Stomach smooth muscle (tissue), 2 donors: ENCODE measurements around the gene CATSPER3.

Experiments used
- H3K27ac ChIP-seq: one replicate; pipeline ENCODE4 v1.7.0; 2013; ENCODE audit warnings: mild to moderate bottlenecking, low read length, inconsistent platforms
- H3K27me3 ChIP-seq, 2 donors: one replicate each; pipeline ENCODE4 v1.7.0; 2013; ENCODE audit warnings: low read length in 2 of 2; ENCODE audit not compliant: insufficient read depth in 2 of 2, control insufficient read depth in 1 of 2
- H3K36me3 ChIP-seq, 2 donors: one replicate each; pipeline ENCODE4 v1.7.0; 2013; ENCODE audit warnings: low read length in 2 of 2; ENCODE audit not compliant: control insufficient read depth in 2 of 2, insufficient read depth in 2 of 2
- H3K4me1 ChIP-seq: one replicate; pipeline ENCODE4 v1.7.0; 2013; ENCODE audit warnings: low read length; ENCODE audit not compliant: control insufficient read depth, insufficient read depth
- H3K4me3 ChIP-seq, 2 donors: one replicate each; pipeline ENCODE4 v1.7.0; 2013; ENCODE audit warnings: low read length in 2 of 2
- H3K9ac ChIP-seq, 2 donors: one replicate each; pipeline ENCODE4 v1.7.0; 2013; ENCODE audit warnings: low read length in 2 of 2, mild to moderate bottlenecking in 1 of 2
- H3K9me3 ChIP-seq, 2 donors: one replicate each; pipeline ENCODE4 v1.7.0; 2013; ENCODE audit warnings: low read length in 2 of 2; ENCODE audit not compliant: control insufficient read depth in 2 of 2
- donor health status: healthy.
- donor health status: Pancreatic carcinoma.

Gene CATSPER3

GRCh38 chr5:134967607-134968006 lies at the start of gene CATSPER3:
Gene CATSPER3, plus strand, starts transcription at chr5:134967907. Its CDS starts 85 bp downstream, at chr5:134967992.
- Histone ChIP-seq H3K27me3 (no peaks in the 10 kb centered on the region), H3K4me3 (no peak within 1 kb of the TSS), H3K36me3 (peaks cover 5% of the 10 kb centered on the region in 2 donors)

DNA sequence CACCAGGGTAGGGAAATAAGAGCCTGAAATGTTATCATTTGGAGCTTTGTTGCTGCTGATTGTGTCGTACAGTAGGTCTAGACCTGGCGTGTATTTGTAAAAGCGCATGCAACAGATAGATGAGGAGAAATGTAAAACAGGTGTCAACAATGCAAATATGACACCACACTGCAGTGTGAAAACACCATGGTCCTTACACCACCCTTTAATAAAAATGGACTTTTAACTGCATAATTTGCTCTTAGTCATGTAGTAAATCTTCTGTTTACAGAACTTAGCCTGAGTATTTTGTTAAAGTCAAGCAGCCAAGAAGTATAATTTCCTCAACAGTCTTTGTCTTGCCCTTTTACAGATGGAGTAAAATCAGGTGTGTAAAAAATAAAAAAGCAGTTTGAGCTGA lies 48.8 kb upstream of the CATSPER3 start:
- Histone ChIP-seq H3K27ac (no peak overlapping the region), H3K9me3 (no peaks in the 10 kb centered on the region), H3K4me1 (no peaks in the 10 kb centered on the region), H3K9ac (no peak overlapping the region), H3K4me3 (no peak overlapping the region), H3K36me3 (peaks cover 11 to 12% of the 10 kb centered on the region in 2 donors), H3K27me3 (no peaks in the 10 kb centered on the region)

More at GRCh38 chr5:134967607-134968006, at the start of gene CATSPER3:
- H3K9ac ChIP-seq, result no peak within 1 kb of the TSS
- H3K9me3 ChIP-seq, result no peaks in the 10 kb centered on the region
- H3K27ac ChIP-seq, result no peak within 1 kb of the TSS
- H3K4me1 ChIP-seq, result no peaks in the 10 kb centered on the region

- Histone ChIP-seq H3K4me1 (no peaks in the 10 kb centered on the region), H3K9me3 (no peaks in the 10 kb centered on the region), H3K27me3 (no peaks in the 10 kb centered on the region), H3K9ac (no peak overlapping the region), H3K4me3 (no peak overlapping the region), H3K27ac (no peak overlapping the region), H3K36me3 (peaks cover 7 to 12% of the 10 kb centered on the region in 2 donors)
Observed at GRCh38 chr5:134920848-134921575, 46.7 kb upstream of the CATSPER3 start.

DNA sequence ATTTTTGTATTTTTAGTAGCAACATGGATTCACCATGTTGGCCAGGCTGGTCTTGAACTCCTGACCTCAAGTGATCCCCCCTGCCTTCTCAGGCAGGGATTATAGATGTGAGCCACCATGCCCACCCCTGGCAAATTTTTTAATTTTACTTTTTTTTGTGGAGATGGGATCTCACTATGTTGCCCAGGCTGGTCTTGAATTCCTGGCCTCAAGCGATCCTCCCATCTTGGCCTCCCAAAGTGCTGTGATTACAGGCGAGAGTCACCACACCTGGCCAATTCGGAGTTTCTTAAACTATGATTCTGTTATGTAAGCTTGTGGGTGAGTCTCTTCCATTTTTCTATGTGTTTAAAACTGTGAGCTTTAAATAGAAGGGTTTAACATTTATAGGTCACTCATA lies 35.2 kb upstream of the CATSPER3 start:
- Histone ChIP-seq H3K9me3 (no peaks in the 10 kb centered on the region), H3K9ac (no peak overlapping the region), H3K36me3 (peaks cover 7% of the 10 kb centered on the region in 2 donors), H3K27me3 (no peaks in the 10 kb centered on the region), H3K4me3 (no peak overlapping the region), H3K27ac (no peak overlapping the region), H3K4me1 (no peaks in the 10 kb centered on the region)

DNA sequence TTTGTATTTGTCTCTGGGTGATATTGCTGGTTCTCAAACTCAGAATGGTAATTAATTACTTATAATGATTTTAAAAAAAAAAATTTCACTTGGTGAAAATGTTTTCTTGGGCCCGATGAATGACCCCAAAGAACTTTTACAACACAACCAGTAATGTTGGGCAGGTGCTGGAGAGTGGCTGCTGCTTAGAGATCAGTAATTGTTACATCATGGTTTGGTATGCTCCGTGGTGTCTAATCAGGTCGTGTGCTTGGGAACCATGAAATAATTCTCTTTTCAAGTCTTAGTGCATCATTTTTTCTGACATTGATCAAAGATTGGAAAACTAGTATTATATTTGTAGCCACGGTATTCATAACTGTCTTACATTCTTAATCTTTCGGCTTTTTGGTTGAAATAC lies 33.5 kb upstream of the CATSPER3 start:
- peaks cover 7 to 9% of the 10 kb centered on the region in 2 donors for H3K36me3 ChIP-seq
- no peak overlapping the region for H3K27ac ChIP-seq
- H3K9ac ChIP-seq, result no peak overlapping the region
- H3K4me1 ChIP-seq, result no peaks in the 10 kb centered on the region
- H3K4me3 ChIP-seq, result no peak overlapping the region
- H3K27me3 ChIP-seq, result no peaks in the 10 kb centered on the region
- H3K9me3 ChIP-seq, result no peaks in the 10 kb centered on the region

- Histone ChIP-seq H3K9me3 (no peaks in the 10 kb centered on the region), H3K27ac (no peak overlapping the region), H3K9ac (no peak overlapping the region), H3K4me1 (no peaks in the 10 kb centered on the region), H3K36me3 (peaks cover 0 to 3% of the 10 kb centered on the region in 2 donors), H3K27me3 (no peaks in the 10 kb centered on the region), H3K4me3 (no peak overlapping the region)
Observed at GRCh38 chr5:134935711-134936602, 31.8 kb upstream of the CATSPER3 start.

DNA sequence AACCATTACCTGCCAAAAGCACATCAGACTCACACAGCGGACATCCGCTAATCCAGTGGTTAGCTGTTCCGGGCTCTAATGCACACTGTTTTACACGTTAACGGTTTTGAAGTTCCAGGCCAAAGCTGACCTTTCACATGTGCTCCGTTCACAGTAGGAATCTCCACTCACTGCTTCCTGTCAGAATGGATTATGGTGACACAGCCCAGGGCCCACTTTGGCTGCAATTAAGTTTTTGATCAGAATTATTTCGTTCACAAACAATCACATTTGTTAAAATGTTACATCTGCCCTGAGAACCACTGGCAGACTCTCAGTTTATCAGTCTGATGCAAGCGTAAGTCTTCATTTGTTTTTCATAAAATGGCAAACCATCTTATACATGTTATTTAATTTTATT lies 30.2 kb upstream of the CATSPER3 start:
- Histone ChIP-seq H3K27ac (no peak overlapping the region), H3K4me1 (no peaks in the 10 kb centered on the region)

GRCh38 chr5:134938030-134938429 lies 29.7 kb upstream of the CATSPER3 start:
- H3K4me1 ChIP-seq, result no peaks in the 10 kb centered on the region
- H3K9ac ChIP-seq, result no peak overlapping the region
- no peaks in the 10 kb centered on the region for H3K27me3 ChIP-seq
- H3K27ac ChIP-seq, result no peak overlapping the region
- H3K36me3 ChIP-seq, result peaks cover 0 to 3% of the 10 kb centered on the region in 2 donors
- no peak overlapping the region for H3K4me3 ChIP-seq
- H3K9me3 ChIP-seq, result no peaks in the 10 kb centered on the region

More for the DNA sequence above, 30.2 kb upstream of the CATSPER3 start:
- H3K9ac ChIP-seq, result no peak overlapping the region
- no peaks in the 10 kb centered on the region for H3K27me3 ChIP-seq
- no peak overlapping the region for H3K4me3 ChIP-seq
- H3K36me3 ChIP-seq, result peaks cover 0 to 3% of the 10 kb centered on the region in 2 donors
- no peaks in the 10 kb centered on the region for H3K9me3 ChIP-seq

- H3K4me3 ChIP-seq, result no peak overlapping the region
- H3K27ac ChIP-seq, result no peak overlapping the region
- H3K4me1 ChIP-seq, result no peaks in the 10 kb centered on the region
- no peak overlapping the region for H3K9ac ChIP-seq
- H3K36me3 ChIP-seq, result peaks cover 0 to 3% of the 10 kb centered on the region in 2 donors
- no peaks in the 10 kb centered on the region for H3K27me3 ChIP-seq
- H3K9me3 ChIP-seq, result no peaks in the 10 kb centered on the region
Observed at GRCh38 chr5:134939500-134939899, 28.2 kb upstream of the CATSPER3 start.

DNA sequence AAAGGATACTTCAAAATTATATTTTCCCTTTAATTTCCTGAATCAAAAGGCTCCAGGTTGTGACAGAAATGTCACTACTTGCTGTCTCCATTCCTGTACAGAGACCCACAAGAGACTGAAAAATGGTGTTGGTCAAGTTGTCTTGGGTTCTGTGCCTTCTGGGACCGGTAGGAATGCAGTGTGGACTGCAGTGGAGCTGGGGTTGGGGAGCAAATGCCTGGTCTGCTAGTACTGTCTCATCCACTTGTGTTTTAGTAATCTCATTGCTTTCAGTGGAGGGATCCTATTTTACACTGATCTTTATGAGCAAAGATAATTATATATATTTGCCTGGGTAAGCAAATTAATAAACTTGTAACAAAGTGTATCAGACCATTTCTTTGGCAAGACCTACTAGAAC lies 24.2 kb upstream of the CATSPER3 start:
- H3K9ac ChIP-seq, result no peak overlapping the region
- H3K36me3 ChIP-seq, result no peaks in the 10 kb centered on the region
- H3K4me3 ChIP-seq, result no peak overlapping the region
- no peaks in the 10 kb centered on the region for H3K4me1 ChIP-seq
- H3K27me3 ChIP-seq, result no peaks in the 10 kb centered on the region
- H3K9me3 ChIP-seq, result no peaks in the 10 kb centered on the region
- no peak overlapping the region for H3K27ac ChIP-seq
